Measurements from ENCODE around the gene MVP. TPM values are rescaled to one million over a fixed set of nuclear protein-coding genes. Genes with fewer than 3 reads are reported as not detected.
"Not testable (repeated sequence)": the region's sequence is repeated elsewhere in the genome, so short reads cannot be mapped to it uniquely, and the experiment has no call there.

MVP gene
- total RNA-seq, 2 experiments from 2014 or later = 32.5 to 33.2 TPM

DNA sequence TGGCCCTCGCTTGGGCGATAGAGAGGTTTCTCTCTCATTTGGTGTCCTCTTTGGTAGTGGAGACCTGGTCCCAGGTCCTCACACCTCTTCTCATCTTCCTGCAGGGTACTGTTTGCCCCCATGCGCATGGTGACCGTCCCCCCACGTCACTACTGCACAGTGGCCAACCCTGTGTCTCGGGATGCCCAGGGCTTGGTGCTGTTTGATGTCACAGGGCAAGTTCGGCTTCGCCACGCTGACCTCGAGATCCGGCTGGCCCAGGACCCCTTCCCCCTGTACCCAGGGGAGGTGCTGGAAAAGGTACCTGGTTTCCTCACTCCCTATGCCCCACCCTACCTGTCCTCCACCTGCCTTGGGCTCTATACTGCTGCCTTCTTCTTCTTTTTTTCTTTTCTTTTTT is 10.5 kb downstream of the MVP start:
- intact Hi-C loops (cut with micrococcal nuclease) = no loop called here
- Mint-ChIP-seq H3K27ac (no peak overlapping the region), H3K4me1 (ENCODE audit: low read depth) (peaks cover 45% of the 10 kb centered on the region), H3K27me3 (no peaks in the 10 kb centered on the region), H3K4me3 (no peak overlapping the region), H3K9me3 (no peaks in the 10 kb centered on the region), H3K36me3 (ENCODE audit: low read depth) (peaks cover 16% of the 10 kb centered on the region)
- DNase-seq (no peak), ATAC-seq (no peak)
- POLR2A ChIA-PET = no interaction called here
- TF ChIP-seq, protein P1, sequence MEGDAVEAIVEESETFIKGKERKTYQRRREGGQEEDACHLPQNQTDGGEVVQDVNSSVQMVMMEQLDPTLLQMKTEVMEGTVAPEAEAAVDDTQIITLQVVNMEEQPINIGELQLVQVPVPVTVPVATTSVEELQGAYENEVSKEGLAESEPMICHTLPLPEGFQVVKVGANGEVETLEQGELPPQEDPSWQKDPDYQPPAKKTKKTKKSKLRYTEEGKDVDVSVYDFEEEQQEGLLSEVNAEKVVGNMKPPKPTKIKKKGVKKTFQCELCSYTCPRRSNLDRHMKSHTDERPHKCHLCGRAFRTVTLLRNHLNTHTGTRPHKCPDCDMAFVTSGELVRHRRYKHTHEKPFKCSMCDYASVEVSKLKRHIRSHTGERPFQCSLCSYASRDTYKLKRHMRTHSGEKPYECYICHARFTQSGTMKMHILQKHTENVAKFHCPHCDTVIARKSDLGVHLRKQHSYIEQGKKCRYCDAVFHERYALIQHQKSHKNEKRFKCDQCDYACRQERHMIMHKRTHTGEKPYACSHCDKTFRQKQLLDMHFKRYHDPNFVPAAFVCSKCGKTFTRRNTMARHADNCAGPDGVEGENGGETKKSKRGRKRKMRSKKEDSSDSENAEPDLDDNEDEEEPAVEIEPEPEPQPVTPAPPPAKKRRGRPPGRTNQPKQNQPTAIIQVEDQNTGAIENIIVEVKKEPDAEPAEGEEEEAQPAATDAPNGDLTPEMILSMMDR (IDR thresholded peaks at IDR 0.05) = no peak
- CTCF ChIA-PET = no interaction called here

DNA sequence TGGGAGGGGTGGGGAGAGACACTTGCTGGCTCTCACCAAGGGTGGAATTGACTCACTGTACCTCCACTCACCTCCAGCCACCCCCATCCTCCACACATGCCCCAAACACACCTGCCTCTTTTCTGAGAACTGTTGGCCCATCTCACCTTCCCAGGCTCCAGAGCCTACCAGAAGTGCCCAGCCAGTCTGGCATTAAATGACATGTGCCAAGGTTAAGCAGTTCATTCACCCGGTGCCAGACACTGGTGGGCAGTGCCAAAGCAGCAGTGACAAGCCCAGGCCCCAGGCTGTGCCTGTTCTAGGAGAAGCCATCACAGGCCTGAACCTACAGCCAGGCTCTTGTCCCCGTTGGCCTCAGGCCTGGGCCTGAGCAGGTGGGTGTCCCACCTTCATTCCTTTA is 11.2 kb downstream of the MVP start:
- TF ChIP-seq, protein P1 (IDR thresholded peaks at IDR 0.05) = no peak
- intact Hi-C loops (cut with micrococcal nuclease) = no loop called here
- H3K4me3 Mint-ChIP-seq = no peak overlapping the region
- H3K27ac Mint-ChIP-seq = no peak overlapping the region
- no peak for DNase-seq
- H3K27me3 Mint-ChIP-seq = no peaks in the 10 kb centered on the region
- no peak for ATAC-seq
- peaks cover 40% of the 10 kb centered on the region for H3K4me1 Mint-ChIP-seq (ENCODE audit: low read depth)
- peaks cover 16% of the 10 kb centered on the region for H3K36me3 Mint-ChIP-seq (ENCODE audit: low read depth)
- ChIA-PET CTCF (no interaction called here), POLR2A (no interaction called here)
- no peaks in the 10 kb centered on the region for H3K9me3 Mint-ChIP-seq

DNA sequence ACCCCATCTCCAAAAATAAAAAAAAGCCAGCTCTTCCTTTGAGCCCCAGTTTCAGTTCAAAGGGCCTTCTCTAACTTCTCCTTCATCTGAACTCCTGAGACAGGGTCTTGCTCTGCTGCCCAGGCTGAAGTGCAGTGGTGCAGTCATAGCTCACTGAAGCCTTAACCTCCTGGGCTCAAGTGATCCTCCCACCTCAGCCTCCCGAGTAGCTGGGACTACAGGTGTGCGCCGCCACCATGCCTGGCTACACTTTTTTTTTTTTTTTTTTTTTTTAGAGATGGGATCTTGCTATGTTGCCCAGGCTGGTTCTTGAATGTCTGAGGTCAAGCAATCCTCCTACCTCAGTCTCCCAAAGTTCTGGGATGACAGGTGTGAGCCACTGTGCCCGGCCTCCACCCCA is 13.0 kb downstream of the MVP start:
- Mint-ChIP-seq H3K36me3 (ENCODE audit: low read depth) (peaks cover 19% of the 10 kb centered on the region), H3K4me1 (ENCODE audit: low read depth) (peaks cover 26% of the 10 kb centered on the region)
- H3K27ac Mint-ChIP-seq; POLR2A ChIA-PET; H3K9me3 Mint-ChIP-seq; H3K4me3 Mint-ChIP-seq; intact Hi-C loops (cut with micrococcal nuclease); ATAC-seq; CTCF ChIA-PET; DNase-seq; H3K27me3 Mint-ChIP-seq: not testable (repeated sequence)

DNA sequence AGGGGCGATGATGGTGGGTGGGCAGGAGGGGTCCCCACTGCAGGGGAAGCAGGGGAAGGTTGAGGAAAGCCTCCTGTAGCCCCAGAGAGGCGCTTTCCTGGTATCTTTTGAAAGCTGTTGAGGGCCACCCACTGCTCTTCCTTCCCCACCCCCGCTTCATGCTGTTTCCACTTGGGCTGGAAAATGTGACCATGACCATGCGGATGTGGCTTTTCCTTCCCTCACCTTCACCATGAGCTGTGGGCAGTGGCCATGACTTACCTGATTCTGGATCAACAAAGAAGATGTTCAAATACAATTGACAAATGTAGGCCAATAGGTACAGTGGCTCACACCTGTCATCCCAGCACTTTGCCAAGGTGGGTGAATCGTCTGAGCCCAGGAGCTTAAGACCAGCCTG is 13.8 kb downstream of the MVP start:
- Mint-ChIP-seq H3K4me3 (no peak overlapping the region), H3K9me3 (no peaks in the 10 kb centered on the region), H3K27ac (no peak overlapping the region), H3K27me3 (no peaks in the 10 kb centered on the region), H3K4me1 (ENCODE audit: low read depth) (peaks cover 24% of the 10 kb centered on the region), H3K36me3 (ENCODE audit: low read depth) (peaks cover 19% of the 10 kb centered on the region)
- ChIA-PET POLR2A (interaction anchor here (0.6 kb wide), 1 partner anchor 147 kb away, joined by 3 read pairs; no protein-coding TSS in a partner anchor), CTCF (interaction anchor here (1.4 kb wide), 2 partner anchors 9 to 14 kb away, joined by 3 to 5 read pairs; no protein-coding TSS in a partner anchor)
- intact Hi-C loops (cut with micrococcal nuclease) = no loop called here
- TF ChIP-seq, protein P1 (IDR thresholded peaks at IDR 0.05) = no peak
- ATAC-seq (no peak), DNase-seq (peak; percentile 40)

DNA sequence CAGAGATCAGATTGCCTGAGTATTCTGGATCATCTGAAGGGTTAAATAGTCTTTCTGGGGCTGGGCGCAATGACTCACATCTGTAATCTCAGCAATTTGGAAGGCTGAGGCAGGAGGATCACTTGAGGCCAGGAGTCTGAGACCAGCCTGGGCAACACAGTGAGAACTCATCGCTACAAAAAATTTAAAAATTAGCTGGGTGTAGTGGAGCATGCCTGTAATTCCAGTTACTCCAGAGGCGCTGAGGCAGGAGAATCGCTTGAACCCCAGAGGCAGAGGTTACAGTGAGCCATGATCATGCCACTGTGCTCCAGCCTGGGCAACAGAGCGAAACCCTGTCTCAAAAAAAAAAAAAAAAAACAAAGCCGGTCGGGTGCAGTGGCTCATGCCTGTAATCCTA is 15.7 kb downstream of the MVP start:
- ChIA-PET CTCF (interaction anchor here (3.6 kb wide), 1 partner anchor 12 kb away, joined by 18 read pairs; no protein-coding TSS in a partner anchor), POLR2A (interaction anchor here (0.7 kb wide), 1 partner anchor 159 kb away, joined by 4 read pairs; the partner anchor contains the start of gene HIRIP3)
- intact Hi-C loops (cut with micrococcal nuclease) = no loop called here
- peaks cover 19% of the 10 kb centered on the region for H3K36me3 Mint-ChIP-seq (ENCODE audit: low read depth)
- no peak overlapping the region for H3K27ac Mint-ChIP-seq
- no peaks in the 10 kb centered on the region for H3K27me3 Mint-ChIP-seq
- TF ChIP-seq, protein P1 (IDR thresholded peaks at IDR 0.05) = no peak
- no peaks in the 10 kb centered on the region for H3K9me3 Mint-ChIP-seq
- H3K4me1 Mint-ChIP-seq (ENCODE audit: low read depth) = peaks cover 14% of the 10 kb centered on the region
- no peak for ATAC-seq
- DNase-seq = no peak
- H3K4me3 Mint-ChIP-seq = no peak overlapping the region
